GM18498 (cell line): Measurements from ENCODE around the gene FBXL20.
"Not testable (repeated sequence)": the region's sequence is repeated elsewhere in the genome, so short reads cannot be mapped to it uniquely, and the experiment has no call there.

Source experiments
- ATAC-seq: cut with Tn5 transposase; IDR thresholded peaks from one replicate; pipeline ENCODE4 v1.9.1; 2021; ENCODE audit warnings: mild to moderate bottlenecking, moderate library complexity; ENCODE audit not compliant: unreplicated experiment

The FBXL20 gene, protein sequence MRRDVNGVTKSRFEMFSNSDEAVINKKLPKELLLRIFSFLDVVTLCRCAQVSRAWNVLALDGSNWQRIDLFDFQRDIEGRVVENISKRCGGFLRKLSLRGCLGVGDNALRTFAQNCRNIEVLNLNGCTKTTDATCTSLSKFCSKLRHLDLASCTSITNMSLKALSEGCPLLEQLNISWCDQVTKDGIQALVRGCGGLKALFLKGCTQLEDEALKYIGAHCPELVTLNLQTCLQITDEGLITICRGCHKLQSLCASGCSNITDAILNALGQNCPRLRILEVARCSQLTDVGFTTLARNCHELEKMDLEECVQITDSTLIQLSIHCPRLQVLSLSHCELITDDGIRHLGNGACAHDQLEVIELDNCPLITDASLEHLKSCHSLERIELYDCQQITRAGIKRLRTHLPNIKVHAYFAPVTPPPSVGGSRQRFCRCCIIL

DNA sequence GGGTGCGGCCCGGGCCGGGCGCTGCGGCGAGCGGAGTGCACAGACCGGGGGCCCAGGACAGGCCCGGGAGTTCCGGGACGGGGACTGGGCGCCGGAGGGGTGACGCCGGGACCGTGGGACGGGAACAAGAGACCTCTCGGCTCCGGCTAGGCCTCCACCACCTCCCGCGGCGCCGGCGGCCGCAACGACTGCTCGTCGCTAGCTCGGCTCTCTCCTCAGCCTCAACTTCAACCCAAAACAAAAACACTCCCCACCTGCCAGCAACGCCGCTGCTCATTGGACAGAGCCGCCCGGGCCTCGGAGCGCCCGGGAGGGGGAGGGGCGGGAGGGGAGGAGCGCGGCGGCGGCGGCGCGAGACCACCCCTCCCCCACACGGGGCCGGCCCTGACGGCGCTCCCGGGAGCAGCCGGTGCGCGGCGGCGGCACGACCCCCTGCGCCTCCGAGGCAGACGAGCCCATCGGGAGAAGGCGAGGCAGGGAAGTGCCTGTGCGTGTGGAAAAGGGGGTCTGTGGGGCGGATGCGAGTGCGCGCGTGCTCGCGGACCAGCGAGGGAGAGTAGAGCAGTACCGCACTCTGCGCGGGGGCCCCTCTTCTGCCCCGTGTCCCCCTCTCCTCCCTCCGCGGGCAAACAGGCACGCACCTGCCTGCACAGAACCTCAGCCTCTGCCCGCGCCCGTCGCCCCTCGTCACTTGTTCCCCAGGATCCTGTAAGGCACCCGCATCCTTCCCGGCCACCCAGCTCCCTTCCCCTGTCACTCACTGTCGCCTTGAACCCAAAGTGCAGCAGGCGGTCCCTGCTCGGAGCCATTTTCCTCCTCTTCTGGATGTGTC, at the start of gene FBXL20:
TSS of gene FBXL20 (minus strand) at position 215 of the 832 bp plus-strand sequence. CDS start 224 bp downstream, outside the sequence.
- ATAC-seq: peak; percentile 70

DNA sequence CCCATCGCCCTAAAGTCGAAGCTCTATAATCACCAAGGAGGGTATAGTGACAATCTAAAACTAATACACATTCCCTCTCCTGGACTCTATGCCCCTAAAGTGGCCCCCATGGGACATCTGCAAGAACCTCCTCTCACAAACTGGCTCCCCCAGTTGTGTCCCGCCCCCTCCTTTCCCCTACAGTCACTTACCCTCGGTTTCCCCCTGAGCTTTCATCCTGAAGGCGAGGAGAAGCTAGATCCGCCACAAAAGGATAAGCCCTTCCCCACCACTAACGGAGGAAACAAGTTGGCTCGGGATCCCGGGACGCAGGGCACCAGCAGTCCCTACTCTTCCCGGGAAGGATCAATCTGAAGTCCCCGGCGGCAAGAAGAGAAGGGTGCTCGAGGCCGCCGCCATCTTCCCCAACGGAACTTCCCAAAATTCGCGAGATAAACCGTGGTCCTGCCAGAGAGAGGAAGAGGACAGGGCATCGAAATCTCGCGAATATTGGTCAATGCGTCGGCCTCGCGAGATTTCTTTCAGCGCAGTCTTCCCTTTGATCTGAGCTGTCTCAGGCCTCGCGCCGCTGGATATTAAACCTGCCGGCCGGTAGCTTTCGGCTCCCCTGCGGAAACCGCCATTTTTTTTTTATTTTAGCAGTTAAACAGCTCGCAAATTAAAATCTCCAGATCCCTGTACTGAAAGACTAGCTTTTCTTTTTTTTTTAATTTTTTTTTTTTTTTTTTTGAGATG, 49.6 kb upstream of the FBXL20 start, which contains the start of gene MED1:
TSS of gene MED1 (minus strand) at position 417 of the 735 bp plus-strand sequence. CDS start at position 216, 201 bp downstream.
- ATAC-seq: peak; percentile 94

DNA sequence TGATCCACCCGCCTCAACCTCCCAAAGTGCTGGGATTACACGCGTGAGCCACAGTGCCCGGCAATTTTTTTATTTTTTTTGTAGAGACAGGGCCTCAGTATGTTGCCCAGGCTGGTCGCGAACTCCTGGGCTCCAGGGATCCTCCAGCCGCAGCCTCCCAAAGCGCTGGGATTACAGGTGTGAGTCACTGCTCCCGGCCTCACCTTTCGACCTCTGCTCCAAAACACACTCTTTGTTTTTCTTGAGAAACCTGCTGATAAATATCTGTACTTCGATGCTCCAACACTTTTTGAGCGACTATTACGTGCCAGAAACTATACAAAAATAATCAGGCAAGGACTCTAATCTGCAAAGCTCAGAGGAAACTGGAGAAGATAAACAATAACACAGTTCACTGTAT, 48.6 kb upstream of the FBXL20 start:
- ATAC-seq: no peak

DNA sequence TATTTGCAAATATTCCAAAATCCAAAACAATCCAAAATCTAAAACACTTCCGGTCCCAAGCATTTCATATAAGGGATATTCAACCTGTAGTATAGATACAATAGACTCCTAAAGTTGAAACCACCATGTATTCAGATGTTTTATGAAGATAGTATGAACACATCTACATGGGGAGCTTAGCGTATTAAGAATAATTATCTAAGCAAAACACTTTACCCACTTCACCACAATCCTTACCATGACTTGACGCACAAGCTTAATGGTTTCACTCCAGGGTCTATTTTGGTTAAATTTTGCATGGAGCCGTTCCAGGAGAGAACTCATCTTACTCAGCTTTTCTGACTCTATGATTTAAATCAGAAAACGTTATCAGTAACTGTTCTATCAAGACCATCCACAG, 46.1 kb upstream of the FBXL20 start:
- no peak for ATAC-seq

DNA sequence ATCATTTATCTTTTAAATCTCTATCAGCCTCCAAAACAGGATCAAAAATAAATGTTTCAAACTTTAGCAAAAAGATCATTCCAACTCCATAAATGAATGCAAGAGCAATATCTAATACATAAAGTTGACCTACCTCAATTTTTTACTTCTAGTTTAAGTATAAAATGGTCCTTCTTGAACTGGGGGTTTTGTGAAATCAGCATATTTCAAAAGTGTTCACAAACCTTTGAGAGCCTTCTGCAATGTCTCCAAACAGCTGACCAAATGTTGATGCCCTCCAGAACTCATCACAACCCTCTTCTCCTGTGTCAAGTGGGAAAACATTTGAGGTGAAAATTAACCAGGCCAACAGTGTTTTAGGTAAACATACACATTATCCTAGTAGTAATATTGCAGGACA, 41.9 kb upstream of the FBXL20 start:
- no peak for ATAC-seq

DNA sequence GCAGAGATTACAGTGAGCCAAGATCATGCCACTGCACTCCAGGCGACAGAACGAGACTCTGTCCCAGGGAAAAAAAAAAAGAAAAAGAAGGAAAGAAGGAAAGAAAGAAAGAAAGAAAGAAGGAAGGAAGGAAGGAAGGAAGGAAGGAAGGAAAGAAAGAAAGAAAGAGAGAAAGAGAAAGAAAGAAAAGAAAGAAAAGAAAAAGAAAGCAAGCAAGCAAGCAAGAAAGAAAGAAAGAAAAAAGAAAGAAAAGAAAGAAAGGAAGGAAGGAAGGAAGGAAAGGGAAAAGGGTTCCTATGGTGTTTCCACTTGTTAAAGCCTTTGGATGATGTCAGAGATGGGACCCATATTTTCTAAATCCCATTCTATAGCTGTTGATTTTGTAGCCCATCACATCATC, 38.4 kb upstream of the FBXL20 start:
- not testable (repeated sequence) for ATAC-seq

DNA sequence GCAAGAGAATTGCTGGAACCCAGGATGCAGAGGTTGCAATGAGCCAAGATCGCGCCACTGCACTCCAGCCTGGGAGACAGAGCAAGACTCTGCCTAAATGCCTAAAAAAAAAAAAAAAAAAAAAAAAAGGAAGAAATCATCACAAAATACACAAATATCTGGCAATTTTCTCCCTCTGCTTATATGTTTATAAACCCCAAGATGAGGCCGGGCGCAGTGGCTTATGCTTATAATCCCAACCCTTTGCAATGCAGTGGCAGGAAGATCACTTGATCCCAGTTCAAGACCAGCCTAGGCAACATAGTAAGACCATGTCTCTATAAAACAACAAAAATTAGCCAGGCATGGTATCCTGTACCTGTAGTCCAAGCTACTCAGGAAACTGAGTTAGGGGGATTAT, 28.2 kb upstream of the FBXL20 start:
- no peak for ATAC-seq

DNA sequence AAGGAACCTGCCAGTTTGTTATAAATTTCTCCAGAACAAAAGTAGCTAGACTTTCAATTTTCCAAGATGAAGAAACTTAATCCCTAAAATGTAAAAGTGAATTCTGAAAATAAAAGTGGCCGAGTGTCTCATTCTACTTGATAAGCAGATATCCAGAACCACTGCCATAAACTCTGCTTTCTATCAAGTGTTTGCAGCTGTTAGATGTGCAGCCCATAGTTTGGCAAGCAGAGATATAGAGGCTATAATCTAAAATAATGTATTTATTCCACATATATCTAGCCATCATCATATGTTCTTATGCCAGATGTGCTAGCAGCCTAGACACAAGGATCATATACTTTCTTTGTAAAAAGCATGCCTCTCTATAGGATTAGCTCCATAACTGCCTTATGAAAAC, 14.7 kb upstream of the FBXL20 start:
- no peak for ATAC-seq

DNA sequence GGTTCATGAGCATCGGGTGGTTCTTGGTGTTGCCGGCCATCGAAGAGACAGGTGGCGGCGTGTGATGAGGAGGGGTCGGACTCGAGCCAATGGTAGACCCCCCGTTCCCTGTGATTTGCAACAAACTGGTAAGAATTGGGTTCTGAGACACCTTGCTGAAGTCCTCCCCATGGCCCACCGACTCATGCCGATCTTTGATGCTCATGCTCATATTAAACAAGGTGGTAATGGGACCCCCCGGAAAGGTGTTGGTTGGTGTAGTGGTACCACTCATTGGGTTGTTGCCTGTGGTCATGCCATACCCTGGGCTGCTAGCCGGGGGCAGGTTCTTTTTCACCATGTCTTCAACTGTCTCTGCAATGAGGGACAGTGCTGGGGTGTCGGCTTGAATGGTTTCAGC, 8.9 kb upstream of the FBXL20 start:
- no peak for ATAC-seq

DNA sequence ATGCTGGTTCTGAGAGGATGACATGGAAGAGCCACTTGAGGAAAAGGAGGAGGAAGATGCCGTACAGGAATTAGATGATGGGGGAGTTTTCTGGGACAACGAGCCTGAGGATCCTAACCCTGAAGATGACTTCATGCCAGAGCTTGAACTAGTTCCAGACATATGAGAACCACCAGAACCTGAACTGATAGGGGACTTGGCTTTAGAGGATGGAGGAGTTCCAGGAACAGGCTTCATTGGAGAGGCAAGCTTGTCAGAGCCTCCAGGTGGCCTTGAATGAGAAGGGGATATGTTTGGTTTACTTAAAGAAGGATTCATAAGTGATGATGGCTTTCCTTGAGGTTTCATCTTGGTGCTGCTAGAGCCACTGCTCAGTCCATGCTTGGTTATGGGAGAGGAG, 6.9 kb upstream of the FBXL20 start:
- no peak for ATAC-seq

DNA sequence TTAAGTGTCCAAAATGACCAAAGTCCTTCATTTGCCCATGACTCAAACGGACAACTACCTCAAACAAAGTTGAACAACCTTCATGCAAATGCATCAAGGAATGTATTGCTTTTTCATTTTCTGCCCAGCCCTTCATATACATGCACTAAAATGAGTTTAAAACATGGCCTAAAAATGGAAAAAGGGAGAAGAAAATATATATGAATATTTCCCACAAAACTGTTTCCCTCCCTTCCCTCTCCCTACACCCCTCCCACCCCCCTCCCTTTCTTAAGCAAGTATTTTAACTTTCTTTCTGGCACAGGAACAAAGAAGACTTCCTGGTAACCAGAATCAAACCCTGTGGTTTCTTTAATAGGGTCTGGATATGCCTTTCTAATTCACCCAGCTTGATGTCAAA, 5.5 kb upstream of the FBXL20 start:
- ATAC-seq: no peak

DNA sequence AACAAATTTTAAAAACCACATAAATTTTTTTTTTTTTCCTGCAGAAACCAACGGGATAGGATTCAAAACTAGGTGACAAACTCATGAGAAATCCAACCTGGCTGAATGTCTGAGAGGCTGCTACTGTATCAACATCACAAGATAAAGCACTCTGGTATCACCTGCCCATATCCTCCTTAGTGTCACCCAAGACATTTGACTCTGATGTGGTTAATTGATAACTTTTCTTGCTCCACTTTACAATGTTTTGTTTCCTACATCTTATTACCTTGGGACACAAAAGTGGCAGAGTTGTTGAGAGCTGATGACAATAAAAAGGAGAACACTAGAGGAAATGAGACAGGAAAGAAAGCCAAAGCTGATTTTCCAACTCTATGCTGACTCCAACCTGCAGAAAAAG, 4.0 kb upstream of the FBXL20 start:
- ATAC-seq: no peak

DNA sequence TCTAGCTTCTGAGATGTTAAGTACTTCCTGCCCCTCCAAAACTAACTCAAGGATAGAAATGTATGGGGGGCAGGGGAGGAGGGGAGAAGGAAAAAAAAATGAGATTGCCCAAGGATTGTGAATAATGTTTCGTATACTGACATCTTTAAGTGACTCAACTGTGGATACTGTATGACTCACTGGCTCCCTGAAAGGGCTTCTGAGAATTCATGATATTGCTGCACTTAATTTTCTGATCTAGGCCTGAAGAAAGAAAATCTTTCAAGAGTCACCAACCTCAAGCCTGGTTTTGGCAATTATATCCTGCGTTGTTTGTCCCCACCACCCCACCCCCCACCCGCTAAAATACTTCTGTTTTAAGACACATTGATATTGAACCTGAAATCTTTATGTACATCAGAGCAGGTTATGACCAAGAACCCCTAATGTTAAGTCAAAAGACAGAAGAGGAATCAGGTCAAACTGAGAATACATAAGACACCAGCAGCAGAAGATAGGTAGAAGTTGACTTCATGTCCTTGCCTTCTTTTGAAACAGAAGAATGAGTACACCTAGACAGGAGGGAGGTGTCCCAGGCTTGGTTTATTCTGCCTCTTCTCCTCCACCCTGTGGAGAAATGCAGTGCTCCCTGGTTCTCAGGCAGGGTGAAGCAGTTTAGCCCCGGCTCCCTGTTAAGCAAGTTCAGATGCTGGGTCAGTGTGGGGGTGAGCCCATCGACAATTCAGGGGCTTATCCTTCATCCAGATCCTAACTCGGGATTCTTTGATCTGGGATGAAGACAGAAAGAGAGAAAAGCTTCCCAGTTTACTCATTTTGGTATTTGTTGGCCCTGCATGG, 3.3 kb upstream of the FBXL20 start:
- ATAC-seq: no peak

DNA sequence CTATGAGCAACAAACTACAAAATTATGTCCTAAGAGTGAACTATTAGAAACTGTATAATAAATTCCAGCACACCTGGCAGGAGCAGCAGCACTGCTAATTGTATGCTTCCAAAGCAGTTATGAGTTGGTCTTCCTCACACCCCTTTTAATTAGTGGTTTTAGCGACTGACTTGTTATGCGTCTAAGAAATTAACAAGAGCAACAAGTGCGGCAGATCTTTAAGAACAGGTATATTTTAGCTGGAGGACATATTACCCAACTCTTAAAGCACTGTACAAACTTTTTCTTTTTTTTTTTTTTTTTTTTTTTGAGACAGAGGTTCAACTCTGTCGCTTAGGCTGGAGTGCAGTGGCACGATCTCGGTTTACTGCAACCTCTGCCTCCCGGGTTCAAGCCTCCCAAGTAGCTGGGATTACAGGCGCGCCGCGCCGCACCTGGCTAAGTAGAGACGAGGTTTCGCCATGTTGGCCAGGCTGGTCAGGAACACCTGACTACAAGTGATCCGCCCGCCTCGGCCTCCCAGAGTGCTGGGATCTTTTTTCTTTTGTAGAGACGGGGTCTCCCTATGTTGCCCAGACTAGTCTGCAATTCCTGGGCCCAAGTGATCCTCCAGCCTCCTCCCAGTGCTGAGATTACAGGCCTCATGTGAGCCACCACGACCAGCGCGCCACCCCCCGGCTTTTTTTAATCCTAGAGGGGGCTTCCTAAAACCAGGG, 1.6 kb upstream of the FBXL20 start:
- no peak for ATAC-seq

DNA sequence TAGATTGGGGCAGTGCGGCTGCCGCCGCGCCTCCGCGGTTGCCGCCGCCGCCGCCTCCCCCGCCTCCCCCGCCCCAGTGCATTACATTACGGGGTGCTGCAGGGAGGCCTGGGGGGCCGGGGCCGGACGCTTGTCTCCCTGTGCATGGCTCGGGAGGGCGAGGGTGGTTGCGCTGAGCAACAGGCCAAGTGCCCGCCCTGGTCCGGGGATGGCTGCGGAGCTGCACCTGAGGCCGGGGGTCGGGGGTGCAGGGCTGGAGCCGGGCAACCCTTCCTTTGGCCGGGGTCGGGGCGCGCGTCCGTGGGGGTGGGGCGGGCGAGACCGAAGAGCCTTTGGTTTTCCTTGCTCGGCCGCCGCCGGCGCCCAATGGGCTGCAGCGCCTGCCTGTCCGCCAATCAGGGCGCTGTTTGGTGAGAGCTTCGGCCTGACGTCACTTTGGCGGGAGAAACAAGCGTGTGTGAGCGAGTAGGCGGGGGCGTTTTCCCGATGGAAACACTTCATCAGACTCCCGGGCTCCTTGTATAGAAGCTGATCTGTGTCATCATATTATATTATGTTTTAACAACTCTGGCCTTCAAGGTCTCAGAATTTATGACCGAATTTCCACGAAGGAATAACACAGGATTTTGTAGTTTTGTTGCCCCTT, 941 bp upstream of the FBXL20 start:
- ATAC-seq: peak; percentile 64

DNA sequence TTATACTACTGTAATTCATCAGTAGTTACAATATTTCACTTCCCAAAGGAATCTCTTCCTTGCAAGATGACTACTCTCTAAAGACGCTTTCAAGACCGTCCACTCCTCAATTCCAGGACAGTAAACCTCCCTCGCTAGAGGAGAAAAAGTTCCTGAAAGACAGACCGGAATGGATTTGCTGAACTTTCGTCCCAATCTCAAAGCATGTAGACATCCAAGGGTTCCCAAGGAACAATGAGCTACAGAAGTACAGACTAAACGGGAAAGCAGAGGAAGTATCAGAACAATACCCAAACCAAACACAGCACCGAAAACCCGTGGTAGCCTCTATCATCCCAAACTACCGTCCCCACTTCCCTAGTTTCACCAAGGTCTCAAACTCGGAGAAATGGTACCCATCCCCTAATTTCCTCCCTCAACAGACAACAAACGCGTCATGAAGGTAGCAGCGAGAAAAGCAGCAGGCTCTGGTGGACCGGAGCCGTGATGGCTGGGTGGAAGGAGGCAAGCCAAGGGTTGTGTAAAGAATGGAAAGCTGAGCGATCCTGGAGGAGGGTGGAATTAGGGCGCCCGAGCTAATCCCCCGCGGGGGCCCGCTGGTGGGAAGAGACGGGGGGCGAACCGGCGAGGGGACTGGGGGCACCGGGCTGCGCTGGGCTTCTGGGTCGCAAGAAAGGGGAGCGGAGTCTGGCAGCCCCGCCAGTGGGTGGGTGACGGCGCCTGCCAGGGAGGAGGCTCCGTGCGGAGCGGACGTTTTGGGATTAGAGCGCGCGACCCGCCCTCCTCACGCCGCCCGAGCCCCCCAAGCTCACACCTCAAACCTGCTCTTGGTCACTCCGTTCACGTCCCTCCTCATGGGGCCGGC, 647 bp downstream of the FBXL20 start:
- peak; percentile 2 for ATAC-seq

DNA sequence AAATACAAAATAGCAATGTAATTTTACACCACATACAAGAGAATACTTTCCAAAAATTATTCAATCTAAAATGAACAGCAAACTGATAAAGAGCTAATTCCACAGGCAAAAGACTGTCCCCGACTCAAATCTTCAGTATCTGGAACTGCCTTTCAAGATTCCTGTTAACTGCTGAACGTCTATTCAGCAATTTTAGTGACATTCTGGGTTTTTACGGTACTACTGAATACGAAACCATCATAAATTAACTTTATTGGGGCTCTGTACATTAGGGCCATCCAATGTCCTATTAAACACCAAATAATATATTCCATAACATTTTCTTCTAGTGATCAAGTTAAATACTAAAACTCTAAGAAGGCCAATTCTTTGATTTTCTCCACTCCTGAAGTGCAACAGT, 1.6 kb downstream of the FBXL20 start:
- no peak for ATAC-seq

DNA sequence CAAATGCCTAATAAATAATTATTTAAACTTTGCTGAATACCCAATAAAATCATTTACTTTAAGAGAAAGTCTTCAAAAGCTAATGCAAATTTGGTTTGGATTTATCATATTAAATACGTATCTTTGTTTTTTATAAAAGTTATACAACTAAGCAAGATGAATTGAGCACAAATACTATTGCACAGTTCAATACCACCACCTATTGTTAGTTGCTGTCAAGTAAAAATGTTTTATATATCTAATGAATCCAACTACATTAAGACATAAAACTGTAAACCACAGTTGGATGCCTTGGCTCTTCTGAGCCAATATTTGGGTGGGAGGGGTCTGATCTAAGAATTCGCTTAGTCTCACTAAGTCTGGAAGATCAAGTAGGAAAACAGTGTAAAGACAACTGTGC, 7.7 kb downstream of the FBXL20 start:
- ATAC-seq: no peak
